Activated CD8-positive, alpha-beta memory T cell treated with anti-CD3 and anti-CD28 coated beads, Interleukin-2, amount 50 U/mL, for 4 hours (primary cell): ENCODE measurements around the gene SERTAD2.

Source experiments
- DNase-seq: peaks from one replicate; pipeline ENCODE4 v3.0.0-alpha.2; 2020

Gene SERTAD2

GRCh38 chr2:64646007-64646880 is 7.5 kb downstream of the SERTAD2 start:
- peak; percentile 91 for DNase-seq

GRCh38 chr2:64644458-64645382 is 9.0 kb downstream of the SERTAD2 start:
- DNase-seq, result peak; percentile 66

- no peak for DNase-seq
Observed at GRCh38 chr2:64643838-64644457, 9.8 kb downstream of the SERTAD2 start.

GRCh38 chr2:64641599-64641998 is 12.1 kb downstream of the SERTAD2 start:
- DNase-seq, result no peak

- no peak for DNase-seq
Observed at GRCh38 chr2:64640153-64641044, 13.3 kb downstream of the SERTAD2 start.

- no peak for DNase-seq
Observed at GRCh38 chr2:64639691-64640090, 14.0 kb downstream of the SERTAD2 start.

GRCh38 chr2:64638502-64639120 is 15.1 kb downstream of the SERTAD2 start:
- DNase-seq, result no peak

GRCh38 chr2:64637931-64638330 is 15.8 kb downstream of the SERTAD2 start:
- no peak for DNase-seq

- no peak for DNase-seq
Observed at GRCh38 chr2:64637000-64637635, 16.6 kb downstream of the SERTAD2 start.

- no peak for DNase-seq
Observed at GRCh38 chr2:64635976-64636911, 17.5 kb downstream of the SERTAD2 start.

- DNase-seq, result no peak
Observed at GRCh38 chr2:64634345-64635267, 19.1 kb downstream of the SERTAD2 start.

GRCh38 chr2:64632835-64633819 is 20.6 kb downstream of the SERTAD2 start:
- DNase-seq, result no peak

- no peak for DNase-seq
Observed at GRCh38 chr2:64631771-64632170, 21.9 kb downstream of the SERTAD2 start.

- DNase-seq, result no peak
Observed at GRCh38 chr2:64630752-64631151, 23.0 kb downstream of the SERTAD2 start.

- DNase-seq, result no peak
Observed at GRCh38 chr2:64629875-64630274, 23.8 kb downstream of the SERTAD2 start.

- DNase-seq, result no peak
Observed at GRCh38 chr2:64629329-64629781, 24.4 kb downstream of the SERTAD2 start.
